HEK293 (cell line): ENCODE data around the gene SLC7A4.
A peak's percentile ranks its signal among the peaks of the same experiment; 100 is the strongest.

ENCODE experiments used
- CTCF ChIA-PET: fragments of 350-600 bp; formaldehyde crosslinking; extraction: SDS; loops from one replicate; lab custom pipeline; 2021; ENCODE audit warnings: antibody characterized with exemption; lab: Yijun Ruan, JAX
- POLR2A ChIA-PET: fragments of 300-600 bp; formaldehyde crosslinking; extraction: SDS; loops from one replicate; lab custom pipeline; 2020; ENCODE audit warnings: antibody characterized with exemption, inconsistent platforms; lab: Yijun Ruan, JAX
- H3K27ac ChIP-seq: fragments of 200-500 bp; sonication (Bioruptor generic); 2 replicates; pipeline ENCODE4 v1.5.1; 2014; ENCODE audit warnings: low read depth, low read length, control low read depth, inconsistent platforms; ENCODE audit errors: extremely low read depth
- H3K36me3 ChIP-seq, 2 experiments: fragments of 200-500 bp in 1 of 2; sonication (Bioruptor generic) in 1 of 2; 1 replicate in 1 of 2; 2 replicates in 1 of 2; pipeline ENCODE4 v1.5.1; 2014 to 2017; ENCODE audit warnings: inconsistent platforms in 2 of 2, low read length in 2 of 2; ENCODE audit not compliant: control insufficient read depth in 2 of 2, insufficient read depth in 1 of 2
- H3K4me1 ChIP-seq: fragments of 200-500 bp; sonication (Bioruptor generic); 2 replicates; pipeline ENCODE4 v1.5.1; 2014; ENCODE audit warnings: mild to moderate bottlenecking, low read length, inconsistent platforms; ENCODE audit not compliant: control insufficient read depth, insufficient read depth
- H3K4me3 ChIP-seq: 2 replicates; pipeline ENCODE4 v1.5.1; 2011; ENCODE audit warnings: low read depth, mild to moderate bottlenecking, control low read depth, low read length, moderate library complexity
- H3K9me3 ChIP-seq: fragments of 200-500 bp; sonication (Bioruptor generic); 2 replicates; pipeline ENCODE4 v1.5.1; 2014; ENCODE audit warnings: low read depth, low read length, inconsistent platforms; ENCODE audit not compliant: control insufficient read depth, insufficient read depth
- BCL11B ChIP-seq: fragments of 450-650 bp; formaldehyde crosslinking; IDR thresholded peaks from 2 replicates; pipeline ENCODE4 v1.5.1; 2016; ENCODE audit warnings: low read depth, missing biosample characterization, missing genetic modification characterization
- EGR2 ChIP-seq: fragments of 450-650 bp; formaldehyde crosslinking; IDR thresholded peaks from 2 replicates; pipeline ENCODE4 v1.5.1; 2016; ENCODE audit warnings: low read depth, missing biosample characterization, missing genetic modification characterization
- HOXD13 ChIP-seq: sonication (generic); formaldehyde crosslinking; IDR thresholded peaks from 2 replicates; pipeline ENCODE4 v1.8.0; 2022; ENCODE audit warnings: missing genetic modification reagents, borderline replicate concordance
- SP2 ChIP-seq: fragments of 450-650 bp; formaldehyde crosslinking; IDR thresholded peaks from 2 replicates; pipeline ENCODE4 v1.5.1; 2016; ENCODE audit warnings: missing biosample characterization, missing genetic modification characterization
- ZEB2 ChIP-seq: fragments of 450-650 bp; formaldehyde crosslinking; IDR thresholded peaks from 2 replicates; pipeline ENCODE4 v1.5.1; 2016; ENCODE audit warnings: missing biosample characterization, missing genetic modification characterization
- ZFHX2 ChIP-seq: fragments of 450-650 bp; formaldehyde crosslinking; conservative IDR thresholded peaks from 2 replicates; pipeline ENCODE4 v1.5.1; 2016; ENCODE audit warnings: missing biosample characterization, missing genetic modification characterization
- ZFP37 ChIP-seq: fragments of 450-650 bp; formaldehyde crosslinking; IDR thresholded peaks from 2 replicates; pipeline ENCODE4 v1.5.1; 2016; ENCODE audit warnings: missing biosample characterization, missing genetic modification characterization
- ZIC2 ChIP-seq: fragments of 450-650 bp; formaldehyde crosslinking; IDR thresholded peaks from 2 replicates; pipeline ENCODE4 v1.5.1; 2016; ENCODE audit warnings: missing biosample characterization, missing genetic modification characterization
- ZNF114 ChIP-seq: fragments of 450-650 bp; formaldehyde crosslinking; IDR thresholded peaks from 2 replicates; pipeline ENCODE4 v1.5.0; 2017; ENCODE audit warnings: missing biosample characterization, missing genetic modification characterization
- ZNF354C ChIP-seq: fragments of 450-650 bp; formaldehyde crosslinking; IDR thresholded peaks from 2 replicates; pipeline ENCODE4 v1.5.1; 2016; ENCODE audit warnings: missing biosample characterization, missing genetic modification characterization, low read depth, borderline replicate concordance
- ZNF48 ChIP-seq: fragments of 450-650 bp; formaldehyde crosslinking; IDR thresholded peaks from 2 replicates; pipeline ENCODE4 v1.5.1; 2016; ENCODE audit warnings: missing biosample characterization, missing genetic modification characterization
- ZNF571 ChIP-seq: fragments of 450-650 bp; formaldehyde crosslinking; IDR thresholded peaks from 2 replicates; pipeline ENCODE4 v1.5.0; 2017; ENCODE audit warnings: missing biosample characterization, missing genetic modification characterization
- ZNF658 ChIP-seq: fragments of 450-650 bp; formaldehyde crosslinking; IDR thresholded peaks from 2 replicates; pipeline ENCODE4; 2016; ENCODE audit warnings: missing biosample characterization, missing genetic modification characterization
- ZNF677 ChIP-seq: fragments of 450-650 bp; IDR thresholded peaks from 2 replicates; pipeline ENCODE4 v1.5.0; 2018; ENCODE audit warnings: missing biosample characterization, mild to moderate bottlenecking, missing genetic modification characterization, moderate library complexity
- ZNF830 ChIP-seq: fragments of 450-650 bp; IDR thresholded peaks from 2 replicates; pipeline ENCODE4 v1.5.0; 2018; ENCODE audit warnings: missing biosample characterization, missing genetic modification characterization, low read depth, mild to moderate bottlenecking, moderate library complexity
- TF ChIP-seq, protein P1 (sequence below): fragments of 450-650 bp; formaldehyde crosslinking; IDR thresholded peaks from 2 replicates; pipeline ENCODE4 v1.5.1; 2016; ENCODE audit warnings: missing biosample characterization, missing genetic modification characterization, borderline replicate concordance
- TF ChIP-seq, protein P2 (sequence below): fragments of 450-650 bp; formaldehyde crosslinking; IDR thresholded peaks from 2 replicates; pipeline ENCODE4 v1.5.1; 2016; ENCODE audit warnings: missing biosample characterization, missing genetic modification characterization
- TF ChIP-seq, protein P3 (sequence below): fragments of 450-650 bp; formaldehyde crosslinking; IDR thresholded peaks from 2 replicates; pipeline ENCODE4 v1.5.1; 2016; ENCODE audit warnings: missing biosample characterization, missing genetic modification characterization
- TF ChIP-seq, protein P4 (sequence below): fragments of 450-650 bp; formaldehyde crosslinking; IDR thresholded peaks from 2 replicates; pipeline ENCODE4 v1.5.1; 2016; ENCODE audit warnings: missing biosample characterization, missing genetic modification characterization

SLC7A4 gene

DNA sequence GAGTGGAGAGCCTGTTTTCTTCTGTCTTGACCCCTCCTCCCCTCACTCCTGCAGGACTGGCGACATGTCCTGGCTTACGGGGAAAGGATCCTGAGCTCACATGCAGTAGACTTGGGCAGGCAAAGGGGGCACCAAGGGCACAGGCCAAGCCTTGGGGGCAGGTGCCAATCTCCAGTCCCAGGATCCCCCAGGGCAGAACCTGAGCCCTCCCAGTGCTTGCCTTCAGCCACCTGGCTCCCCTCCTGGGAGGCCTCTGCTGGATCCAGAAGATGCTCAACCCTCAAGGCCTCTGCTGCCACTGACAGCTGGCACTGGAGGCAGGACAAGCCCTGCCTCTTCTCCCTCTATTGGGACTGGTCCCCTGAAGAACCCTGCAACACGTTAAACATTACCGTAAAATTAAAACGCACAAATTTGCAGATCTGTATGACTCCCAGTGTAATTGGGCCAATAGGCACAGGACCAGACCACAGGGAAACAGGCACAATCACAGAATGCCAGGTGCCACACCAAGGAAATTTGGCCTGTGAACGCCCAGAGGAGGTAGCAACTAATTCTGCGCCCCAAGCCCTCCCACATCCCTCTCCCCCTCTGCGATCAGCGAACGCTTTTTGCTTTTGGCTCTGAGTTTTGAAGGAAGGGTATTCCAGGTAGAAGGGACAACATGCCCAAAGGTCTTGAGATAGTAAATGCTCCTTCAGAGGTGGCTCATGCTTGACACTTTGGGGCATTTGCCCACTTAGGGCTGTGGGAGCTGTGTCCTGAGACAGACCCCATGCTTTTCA lies 51.2 kb downstream of the SLC7A4 start (continued):
- no peak for TF ChIP-seq ZNF354C (tag by site-specific recombination)

DNA sequence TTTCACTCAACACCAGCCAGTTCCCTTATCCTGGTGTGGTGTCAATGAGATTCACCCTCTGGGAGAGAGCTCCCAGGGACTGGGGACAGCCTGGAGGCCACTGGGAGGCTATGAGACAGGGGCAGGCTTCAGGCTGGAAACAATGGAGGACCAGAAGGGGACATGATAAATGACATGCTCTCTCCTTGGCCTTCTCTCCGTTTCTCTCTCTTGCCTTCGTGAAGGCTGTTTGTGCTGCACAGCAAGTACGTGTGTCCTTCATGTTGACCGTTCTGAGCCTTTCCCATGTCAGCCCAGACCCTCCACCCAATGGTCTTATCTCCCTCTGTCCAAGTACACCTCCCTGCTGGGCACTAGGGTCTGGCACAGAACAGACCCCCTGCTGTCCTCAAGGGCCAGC lies 51.8 kb downstream of the SLC7A4 start:
- peaks cover 0 to 19% of the 10 kb centered on the region in 2 experiments; a peak in 1 of 3 replicates for H3K36me3 ChIP-seq
- TF ChIP-seq ZIC2 (peak; percentile 67), ZNF114 (no peak)
- no peak overlapping the region for H3K4me3 ChIP-seq
- H3K27ac ChIP-seq, result no peak overlapping the region
- H3K9me3 ChIP-seq, result no peaks in the 10 kb centered on the region
- POLR2A ChIA-PET, result interaction anchor here (0.7 to 3.7 kb wide), 2 partner anchors 20 to 30 kb away, joined by 3 to 80 read pairs; partner anchors contain the start of gene THAP7
- H3K4me1 ChIP-seq, result no peaks in the 10 kb centered on the region
- CTCF ChIA-PET, result interaction anchor here (0.6 to 3.2 kb wide), 2 partner anchors 19 to 70 kb away, joined by 5 to 14 read pairs; no protein-coding TSS in a partner anchor

DNA sequence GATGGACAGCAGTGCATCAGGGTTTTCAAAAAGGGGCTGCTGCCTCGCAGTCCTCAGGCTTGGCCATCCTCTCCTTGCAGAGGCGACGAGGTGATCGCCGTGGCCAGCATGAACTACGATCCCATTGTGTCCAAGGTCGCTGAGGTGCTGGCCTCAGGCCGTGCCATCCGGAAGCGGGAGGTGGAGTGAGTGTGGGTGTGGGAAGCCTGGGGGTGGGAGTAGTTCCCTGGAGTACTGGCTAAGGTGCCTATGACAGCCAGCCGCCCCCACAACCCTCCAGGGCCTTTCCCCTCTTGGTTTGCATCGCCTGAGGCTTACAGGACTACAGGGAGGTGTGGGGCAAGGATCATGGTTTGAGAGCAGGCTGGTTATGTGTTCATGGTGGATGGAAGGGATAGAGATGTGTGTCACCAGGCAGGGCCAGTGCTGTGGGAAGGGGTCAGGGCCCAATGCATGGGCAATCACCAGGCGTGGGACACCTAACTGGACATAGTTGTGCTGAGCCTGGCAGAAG lies 52.4 kb downstream of the SLC7A4 start:
- POLR2A ChIA-PET, result interaction anchor here (0.8 to 3.7 kb wide), 2 partner anchors 8 to 21 kb away, joined by 3 to 80 read pairs; partner anchors contain the start of gene THAP7
- TF ChIP-seq SP2 (tag by site-specific recombination) (no peak), BCL11B (tag by site-specific recombination) (peak; percentile 46; the same call in 1 of the 2 replicates), ZNF677 (no peak), ZNF658 (tag by site-specific recombination) (no peak), ZFHX2 (tag by site-specific recombination) (peak; percentile 81), EGR2 (tag by site-specific recombination) (peak; percentile 91)
- TF ChIP-seq, protein P1, sequence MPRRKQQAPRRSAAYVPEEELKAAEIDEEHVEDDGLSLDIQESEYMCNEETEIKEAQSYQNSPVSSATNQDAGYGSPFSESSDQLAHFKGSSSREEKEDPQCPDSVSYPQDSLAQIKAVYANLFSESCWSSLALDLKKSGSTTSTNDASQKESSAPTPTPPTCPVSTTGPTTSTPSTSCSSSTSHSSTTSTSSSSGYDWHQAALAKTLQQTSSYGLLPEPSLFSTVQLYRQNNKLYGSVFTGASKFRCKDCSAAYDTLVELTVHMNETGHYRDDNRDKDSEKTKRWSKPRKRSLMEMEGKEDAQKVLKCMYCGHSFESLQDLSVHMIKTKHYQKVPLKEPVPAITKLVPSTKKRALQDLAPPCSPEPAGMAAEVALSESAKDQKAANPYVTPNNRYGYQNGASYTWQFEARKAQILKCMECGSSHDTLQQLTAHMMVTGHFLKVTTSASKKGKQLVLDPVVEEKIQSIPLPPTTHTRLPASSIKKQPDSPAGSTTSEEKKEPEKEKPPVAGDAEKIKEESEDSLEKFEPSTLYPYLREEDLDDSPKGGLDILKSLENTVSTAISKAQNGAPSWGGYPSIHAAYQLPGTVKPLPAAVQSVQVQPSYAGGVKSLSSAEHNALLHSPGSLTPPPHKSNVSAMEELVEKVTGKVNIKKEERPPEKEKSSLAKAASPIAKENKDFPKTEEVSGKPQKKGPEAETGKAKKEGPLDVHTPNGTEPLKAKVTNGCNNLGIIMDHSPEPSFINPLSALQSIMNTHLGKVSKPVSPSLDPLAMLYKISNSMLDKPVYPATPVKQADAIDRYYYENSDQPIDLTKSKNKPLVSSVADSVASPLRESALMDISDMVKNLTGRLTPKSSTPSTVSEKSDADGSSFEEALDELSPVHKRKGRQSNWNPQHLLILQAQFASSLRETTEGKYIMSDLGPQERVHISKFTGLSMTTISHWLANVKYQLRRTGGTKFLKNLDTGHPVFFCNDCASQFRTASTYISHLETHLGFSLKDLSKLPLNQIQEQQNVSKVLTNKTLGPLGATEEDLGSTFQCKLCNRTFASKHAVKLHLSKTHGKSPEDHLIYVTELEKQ (tag by site-specific recombination), result no peak
- TF ChIP-seq, all 188 proteins: peak for 3
- CTCF ChIA-PET, result interaction anchor here (0.6 kb wide), 1 partner anchor 70 kb away, joined by 5 read pairs; no protein-coding TSS in a partner anchor
- Histone ChIP-seq H3K36me3 (peaks cover 0 to 15% of the 10 kb centered on the region in 2 experiments; a peak in 1 of 3 replicates), H3K27ac (no peak overlapping the region), H3K4me3 (no peak overlapping the region), H3K4me1 (no peaks in the 10 kb centered on the region), H3K9me3 (no peaks in the 10 kb centered on the region)

DNA sequence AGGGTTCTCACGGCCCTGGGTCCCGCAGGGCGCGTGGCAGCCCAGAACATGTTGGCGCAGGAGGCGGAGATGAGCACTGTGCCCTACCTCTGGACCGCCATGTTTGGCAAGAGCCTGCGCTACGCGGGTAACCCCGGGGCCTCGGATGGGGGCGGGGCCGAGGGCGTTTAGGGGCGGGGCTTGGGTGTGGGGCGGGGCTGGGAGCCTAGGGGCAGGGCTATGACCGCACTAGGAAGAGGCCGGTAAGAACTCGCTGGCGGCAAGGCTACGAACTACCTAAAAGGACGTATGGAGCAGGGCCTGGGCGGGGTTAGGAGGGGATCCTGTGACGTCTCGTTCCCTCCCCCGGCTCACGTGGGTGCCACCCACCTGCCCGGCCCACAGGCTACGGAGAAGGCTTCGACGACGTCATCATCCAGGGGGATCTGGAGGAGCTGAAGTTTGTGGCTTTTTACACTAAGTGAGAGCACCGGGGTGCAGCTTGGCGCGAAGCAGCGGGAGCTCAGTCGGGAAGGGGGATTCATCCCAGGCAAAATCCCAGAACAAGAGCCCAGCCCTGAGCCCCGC lies 53.0 kb downstream of the SLC7A4 start:
- Histone ChIP-seq H3K27ac (no peak overlapping the region), H3K9me3 (no peaks in the 10 kb centered on the region), H3K4me1 (no peaks in the 10 kb centered on the region), H3K36me3 (peaks cover 0 to 12% of the 10 kb centered on the region in 2 experiments; a peak in 1 of 3 replicates), H3K4me3 (no peak overlapping the region)
- CTCF ChIA-PET, result no interaction called here
- POLR2A ChIA-PET, result interaction anchor here (0.5 to 3.7 kb wide), 3 partner anchors 8 to 23 kb away, joined by 3 to 80 read pairs (median 4); partner anchors contain the start of gene THAP7
- TF ChIP-seq HOXD13 (CRISPR knock-in tag), result no peak
- TF ChIP-seq, protein P2, sequence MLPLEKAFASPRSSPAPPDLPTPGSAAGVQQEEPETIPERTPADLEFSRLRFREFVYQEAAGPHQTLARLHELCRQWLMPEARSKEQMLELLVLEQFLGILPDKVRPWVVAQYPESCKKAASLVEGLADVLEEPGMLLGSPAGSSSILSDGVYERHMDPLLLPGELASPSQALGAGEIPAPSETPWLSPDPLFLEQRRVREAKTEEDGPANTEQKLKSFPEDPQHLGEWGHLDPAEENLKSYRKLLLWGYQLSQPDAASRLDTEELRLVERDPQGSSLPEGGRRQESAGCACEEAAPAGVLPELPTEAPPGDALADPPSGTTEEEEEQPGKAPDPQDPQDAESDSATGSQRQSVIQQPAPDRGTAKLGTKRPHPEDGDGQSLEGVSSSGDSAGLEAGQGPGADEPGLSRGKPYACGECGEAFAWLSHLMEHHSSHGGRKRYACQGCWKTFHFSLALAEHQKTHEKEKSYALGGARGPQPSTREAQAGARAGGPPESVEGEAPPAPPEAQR (tag by site-specific recombination), result no peak
- no peak for TF ChIP-seq ZEB2 (tag by site-specific recombination)
- no peak for TF ChIP-seq ZNF571 (tag by site-specific recombination)
- TF ChIP-seq, protein P3, sequence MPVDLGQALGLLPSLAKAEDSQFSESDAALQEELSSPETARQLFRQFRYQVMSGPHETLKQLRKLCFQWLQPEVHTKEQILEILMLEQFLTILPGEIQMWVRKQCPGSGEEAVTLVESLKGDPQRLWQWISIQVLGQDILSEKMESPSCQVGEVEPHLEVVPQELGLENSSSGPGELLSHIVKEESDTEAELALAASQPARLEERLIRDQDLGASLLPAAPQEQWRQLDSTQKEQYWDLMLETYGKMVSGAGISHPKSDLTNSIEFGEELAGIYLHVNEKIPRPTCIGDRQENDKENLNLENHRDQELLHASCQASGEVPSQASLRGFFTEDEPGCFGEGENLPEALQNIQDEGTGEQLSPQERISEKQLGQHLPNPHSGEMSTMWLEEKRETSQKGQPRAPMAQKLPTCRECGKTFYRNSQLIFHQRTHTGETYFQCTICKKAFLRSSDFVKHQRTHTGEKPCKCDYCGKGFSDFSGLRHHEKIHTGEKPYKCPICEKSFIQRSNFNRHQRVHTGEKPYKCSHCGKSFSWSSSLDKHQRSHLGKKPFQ, result no peak
- TF ChIP-seq, protein P4, sequence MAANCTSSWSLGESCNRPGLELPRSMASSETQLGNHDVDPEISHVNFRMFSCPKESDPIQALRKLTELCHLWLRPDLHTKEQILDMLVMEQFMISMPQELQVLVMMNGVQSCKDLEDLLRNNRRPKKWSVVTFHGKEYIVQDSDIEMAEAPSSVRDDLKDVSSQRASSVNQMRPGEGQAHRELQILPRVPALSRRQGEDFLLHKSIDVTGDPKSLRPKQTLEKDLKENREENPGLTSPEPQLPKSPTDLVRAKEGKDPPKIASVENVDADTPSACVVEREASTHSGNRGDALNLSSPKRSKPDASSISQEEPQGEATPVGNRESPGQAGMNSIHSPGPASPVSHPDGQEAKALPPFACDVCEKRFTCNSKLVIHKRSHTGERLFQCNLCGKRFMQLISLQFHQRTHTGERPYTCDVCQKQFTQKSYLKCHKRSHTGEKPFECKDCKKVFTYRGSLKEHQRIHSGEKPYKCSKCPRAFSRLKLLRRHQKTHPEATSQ (tag by site-specific recombination), result no peak
- no peak for TF ChIP-seq ZFP37 (tag by site-specific recombination)
- no peak for TF ChIP-seq ZNF830 (tag by site-specific recombination)
- TF ChIP-seq ZNF48 (tag by site-specific recombination), result no peak
- peak; percentile 58 for TF ChIP-seq ZIC2
